Inflammatory macrophage treated with lipopolysaccharide for 4 hours (primary cell): Measurements from ENCODE around the gene SPON1.
"Not testable (repeated sequence)": the region's sequence is repeated elsewhere in the genome, so short reads cannot be mapped to it uniquely, and the experiment has no call there.

Source experiments
- DNase-seq: peaks from one replicate; pipeline ENCODE4 v3.0.0-alpha.2; 2020

The SPON1 gene

GRCh38 chr11:14042686-14043465, 80.4 kb downstream of the SPON1 start:
- no peak for DNase-seq

- DNase-seq: no peak
These were observed 82.4 kb downstream of the SPON1 start for GRCh38 chr11:14044916-14045315.

GRCh38 chr11:14045417-14045816, 82.9 kb downstream of the SPON1 start:
- DNase-seq: no peak

- DNase-seq: no peak
These were observed 89.7 kb downstream of the SPON1 start for GRCh38 chr11:14052198-14052597.

- DNase-seq: no peak
These were observed 91.9 kb downstream of the SPON1 start for GRCh38 chr11:14054116-14055107.

- no peak for DNase-seq
These were observed 93.4 kb downstream of the SPON1 start for GRCh38 chr11:14055936-14056335.

GRCh38 chr11:14058061-14058460, 95.5 kb downstream of the SPON1 start:
- DNase-seq: no peak

GRCh38 chr11:14059491-14059890, 97.0 kb downstream of the SPON1 start:
- peak; percentile 16 for DNase-seq

GRCh38 chr11:14061721-14062120, 99.2 kb downstream of the SPON1 start:
- no peak for DNase-seq

GRCh38 chr11:14065141-14065540, 102.6 kb downstream of the SPON1 start:
- peak; percentile 35 for DNase-seq

- no peak for DNase-seq
These were observed 103.2 kb downstream of the SPON1 start for GRCh38 chr11:14065681-14066080.

GRCh38 chr11:14067686-14068085, 105.2 kb downstream of the SPON1 start:
- DNase-seq: no peak

GRCh38 chr11:14070896-14071295, 108.4 kb downstream of the SPON1 start:
- no peak for DNase-seq

GRCh38 chr11:14073849-14074476, 111.4 kb downstream of the SPON1 start:
- no peak for DNase-seq

GRCh38 chr11:14075118-14076078, 112.9 kb downstream of the SPON1 start:
- DNase-seq: no peak

- peak; percentile 5 for DNase-seq
These were observed 116.5 kb downstream of the SPON1 start for GRCh38 chr11:14079011-14079410.

GRCh38 chr11:14079797-14080196, 117.3 kb downstream of the SPON1 start:
- no peak for DNase-seq

GRCh38 chr11:14081581-14082231, 119.2 kb downstream of the SPON1 start:
- no peak for DNase-seq

- no peak for DNase-seq
These were observed 119.8 kb downstream of the SPON1 start for GRCh38 chr11:14082338-14082737.

GRCh38 chr11:14088861-14089260, 126.3 kb downstream of the SPON1 start:
- DNase-seq: not testable (repeated sequence)

- DNase-seq: no peak
These were observed 127.4 kb downstream of the SPON1 start for GRCh38 chr11:14089690-14090462.
